Upper lobe of left lung (tissue), 6 donors: ENCODE measurements around the gene ANKRD60. TPM values are rescaled to one million over a fixed set of nuclear protein-coding genes. Genes with fewer than 3 reads are reported as not detected.

Experiments
- ATAC-seq, 2 donors: fragments of 200-7000 bp; cut with Tn5 transposase; one replicate each; pipeline ENCODE4 v1.9.1; 2022; ENCODE audit warnings: mild to moderate bottlenecking in 2 of 2, moderate library complexity in 2 of 2; ENCODE audit not compliant: low FRiP score in 2 of 2
- DNase-seq, 2 donors: peaks; one replicate each; pipeline ENCODE4 v3.0.0-alpha.2; 2019 to 2020
- H3K27ac ChIP-seq, 4 donors: fragments of 200-600 bp; sonication (generic); one replicate each; pipeline ENCODE4 v1.5.1; 2016 to 2019
- H3K27me3 ChIP-seq, 4 donors: fragments of 200-600 bp; sonication (generic); one replicate each; pipeline ENCODE4 v1.5.1; 2017 to 2019
- H3K36me3 ChIP-seq, 4 donors: fragments of 200-600 bp; sonication (generic); one replicate each; pipeline ENCODE4 v1.5.1; 2016 to 2019
- H3K4me1 ChIP-seq, 4 donors: fragments of 200-600 bp; sonication (generic); one replicate each; pipeline ENCODE4 v1.5.1; 2018 to 2019
- H3K4me3 ChIP-seq, 4 donors: fragments of 200-600 bp; sonication (generic); one replicate each; pipeline ENCODE4 v1.5.1; 2017 to 2019; ENCODE audit warnings: mild to moderate bottlenecking in 2 of 4, moderate library complexity in 1 of 4
- H3K9me3 ChIP-seq, 4 donors: fragments of 200-600 bp; sonication (generic); one replicate each; pipeline ENCODE4 v1.5.1; 2018 to 2019
- EP300 ChIP-seq, 4 donors: sonication (generic); formaldehyde crosslinking; IDR thresholded peaks; one replicate each; pipeline ENCODE4 v1.5.1; 2017; ENCODE audit warnings: antibody characterized with exemption in 4 of 4, control low read depth in 2 of 4
- POLR2A ChIP-seq, 4 donors: fragments of 450-650 bp; IDR thresholded peaks; one replicate each; pipeline ENCODE4 v1.5.1; 2016 to 2017; ENCODE audit warnings: antibody characterized with exemption in 4 of 4, mild to moderate bottlenecking in 2 of 4
- POLR2AphosphoS5 ChIP-seq, 2 donors: sonication (generic); formaldehyde crosslinking; IDR thresholded peaks; one replicate each; pipeline ENCODE4 v1.5.1; 2017; ENCODE audit warnings: antibody characterized with exemption in 2 of 2
- WGBS, 2 donors: methylation state at CpG; one replicate each; pipeline ENCODE4 v1.1.5; 2017 to 2018; 5-methylcytosine and 5-hydroxymethylcytosine counted together
- total RNA-seq, 6 donors: library from RNA; depleted of rRNA in 4 of 6; stranded (reverse); fragments of >200 nt in 4 of 6; gene quantifications; one replicate each; pipeline versions ENCODE4 v1.1.0 to v1.2.1, GENCODE V29; 2016 to 2021
- TF ChIP-seq, protein P1 (sequence below), 6 experiments: fragments of 450-650 bp in 4 of 6; fragments of 200-600 bp in 2 of 6; sonication (generic) in 2 of 6; IDR thresholded peaks; one replicate each; pipeline ENCODE4 v1.5.1; 2016 to 2019; ENCODE audit warnings: antibody characterized with exemption in 6 of 6
- donor health status: DM: no; HTN: no; CAD: no; lungs with moderate emphysema.
- donor health status: DM: no; HTN: yes; CAD: no; lungs with severe emphysema.

Gene ANKRD60
- total RNA-seq, 6 donors from 2014 or later: not detected

- Histone ChIP-seq H3K36me3 (no peaks in the 10 kb centered on the region), H3K4me1 (peaks cover 3 to 19% (median 8%) of the 10 kb centered on the region in 4 donors), H3K9me3 (no peaks in the 10 kb centered on the region), H3K27me3 (no peaks in the 10 kb centered on the region), H3K27ac (no peak overlapping the region), H3K4me3 (no peak overlapping the region)
- ATAC-seq (no peak), DNase-seq (no peak)
- TF ChIP-seq, protein P1, sequence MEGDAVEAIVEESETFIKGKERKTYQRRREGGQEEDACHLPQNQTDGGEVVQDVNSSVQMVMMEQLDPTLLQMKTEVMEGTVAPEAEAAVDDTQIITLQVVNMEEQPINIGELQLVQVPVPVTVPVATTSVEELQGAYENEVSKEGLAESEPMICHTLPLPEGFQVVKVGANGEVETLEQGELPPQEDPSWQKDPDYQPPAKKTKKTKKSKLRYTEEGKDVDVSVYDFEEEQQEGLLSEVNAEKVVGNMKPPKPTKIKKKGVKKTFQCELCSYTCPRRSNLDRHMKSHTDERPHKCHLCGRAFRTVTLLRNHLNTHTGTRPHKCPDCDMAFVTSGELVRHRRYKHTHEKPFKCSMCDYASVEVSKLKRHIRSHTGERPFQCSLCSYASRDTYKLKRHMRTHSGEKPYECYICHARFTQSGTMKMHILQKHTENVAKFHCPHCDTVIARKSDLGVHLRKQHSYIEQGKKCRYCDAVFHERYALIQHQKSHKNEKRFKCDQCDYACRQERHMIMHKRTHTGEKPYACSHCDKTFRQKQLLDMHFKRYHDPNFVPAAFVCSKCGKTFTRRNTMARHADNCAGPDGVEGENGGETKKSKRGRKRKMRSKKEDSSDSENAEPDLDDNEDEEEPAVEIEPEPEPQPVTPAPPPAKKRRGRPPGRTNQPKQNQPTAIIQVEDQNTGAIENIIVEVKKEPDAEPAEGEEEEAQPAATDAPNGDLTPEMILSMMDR (IDR thresholded peaks at IDR 0.05): no peak
- no peak for TF ChIP-seq POLR2AphosphoS5 (IDR thresholded peaks at IDR 0.05)
- no peak for TF ChIP-seq POLR2A (IDR thresholded peaks at IDR 0.05)
- TF ChIP-seq EP300 (IDR thresholded peaks at IDR 0.05): no peak
- 74 to 82% methylated on average over 17 of the region's 17 CpGs for WGBS, 2 donors
These were observed 15.8 kb downstream of the ANKRD60 start for GRCh38 chr20:58212636-58213035.

- ATAC-seq (no peak), DNase-seq (no peak)
- H3K4me3 ChIP-seq: no peak overlapping the region
- H3K36me3 ChIP-seq: no peaks in the 10 kb centered on the region
- no peak for TF ChIP-seq POLR2AphosphoS5 (IDR thresholded peaks at IDR 0.05)
- no peak for TF ChIP-seq EP300 (IDR thresholded peaks at IDR 0.05)
- no peak for TF ChIP-seq POLR2A (IDR thresholded peaks at IDR 0.05)
- TF ChIP-seq, protein P1 (IDR thresholded peaks at IDR 0.05): no peak
- no peaks in the 10 kb centered on the region for H3K27me3 ChIP-seq
- 81 to 100% methylated on average over 2 to 7 of the region's 7 CpGs for WGBS, 2 donors
- H3K4me1 ChIP-seq: peaks cover 0 to 9% (median 3%) of the 10 kb centered on the region in 4 donors
- H3K27ac ChIP-seq: no peak overlapping the region
- no peaks in the 10 kb centered on the region for H3K9me3 ChIP-seq
These were observed 18.1 kb downstream of the ANKRD60 start for GRCh38 chr20:58210398-58210747.

- Histone ChIP-seq H3K36me3 (no peaks in the 10 kb centered on the region), H3K27ac (no peak overlapping the region), H3K27me3 (no peaks in the 10 kb centered on the region), H3K4me3 (no peak overlapping the region), H3K9me3 (no peaks in the 10 kb centered on the region), H3K4me1 (peaks cover 0 to 7% (median 3%) of the 10 kb centered on the region in 4 donors)
- DNase-seq (peak; percentile 85 to 98), ATAC-seq (peak; percentile 87 to 94)
- TF ChIP-seq EP300 (IDR thresholded peaks at IDR 0.05): no peak
- TF ChIP-seq, protein P1 (IDR thresholded peaks at IDR 0.05): peak; percentile 99 to 100 (median 100)
- 6 to 10% methylated on average over 44 to 45 of the region's 46 CpGs for WGBS, 2 donors
These were observed 18.6 kb downstream of the ANKRD60 start for GRCh38 chr20:58209652-58210397.

DNA sequence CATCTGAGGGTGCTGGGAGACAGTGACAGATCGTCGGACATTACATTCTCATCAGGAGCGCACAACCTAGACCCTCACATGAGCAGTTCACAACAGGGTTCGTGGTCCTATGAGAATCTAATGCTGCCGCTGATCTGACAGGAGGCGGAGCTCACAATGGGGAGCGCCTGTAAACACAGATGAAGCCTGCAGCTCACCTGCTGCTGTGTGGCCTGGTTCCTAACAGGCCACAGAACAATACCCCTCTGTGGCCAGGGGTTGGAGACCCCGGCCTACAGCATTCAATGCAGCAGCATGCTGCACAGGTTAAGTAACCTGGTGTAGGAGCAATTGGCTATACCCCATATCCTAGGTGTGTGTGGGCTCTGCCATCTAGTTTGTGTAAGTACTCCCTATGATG lies 19.5 kb downstream of the ANKRD60 start:
- no peak for DNase-seq
- H3K9me3 ChIP-seq: no peaks in the 10 kb centered on the region
- H3K27me3 ChIP-seq: no peaks in the 10 kb centered on the region
- ATAC-seq: no peak
- H3K27ac ChIP-seq: no peak overlapping the region
- WGBS, 2 donors: 83 to 91% methylated on average over 7 to 8 of the region's 8 CpGs
- no peak overlapping the region for H3K4me3 ChIP-seq
- no peaks in the 10 kb centered on the region for H3K36me3 ChIP-seq
- H3K4me1 ChIP-seq: peaks cover 0 to 7% (median 3%) of the 10 kb centered on the region in 4 donors
- TF ChIP-seq EP300 (IDR thresholded peaks at IDR 0.05): no peak
- TF ChIP-seq POLR2AphosphoS5 (IDR thresholded peaks at IDR 0.05): no peak
- TF ChIP-seq, protein P1 (IDR thresholded peaks at IDR 0.05): no peak
- TF ChIP-seq POLR2A (IDR thresholded peaks at IDR 0.05): no peak

DNA sequence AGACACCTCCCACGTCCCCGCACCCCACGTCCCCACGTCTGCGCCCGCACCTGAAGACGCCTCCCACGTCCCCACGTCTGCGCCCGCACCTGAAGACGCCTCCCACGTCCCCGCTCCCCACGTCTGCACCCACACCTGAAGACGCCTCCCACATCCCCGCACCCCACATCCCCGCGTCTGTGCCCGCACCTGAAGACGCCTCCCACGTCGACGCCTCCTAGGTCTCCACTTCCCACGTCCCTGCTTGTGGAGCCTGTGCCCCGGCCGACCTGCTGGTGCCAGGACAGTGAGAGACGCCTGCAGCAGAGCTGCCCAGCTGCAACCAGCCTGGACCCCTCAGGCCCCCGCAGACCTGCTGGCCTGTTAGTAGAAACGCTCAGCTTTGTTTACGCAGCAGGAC lies 22.6 kb downstream of the ANKRD60 start:
- Histone ChIP-seq H3K27me3 (no peaks in the 10 kb centered on the region), H3K4me1 (peaks cover 0 to 7% (median 3%) of the 10 kb centered on the region in 4 donors), H3K27ac (no peak overlapping the region), H3K9me3 (no peaks in the 10 kb centered on the region), H3K36me3 (no peaks in the 10 kb centered on the region), H3K4me3 (no peak overlapping the region)
- 89% methylated on average over 30 to 31 of the region's 31 CpGs for WGBS, 2 donors
- ATAC-seq (no peak), DNase-seq (peak in 1 of 2 donors; percentile 71)
- TF ChIP-seq POLR2AphosphoS5 (IDR thresholded peaks at IDR 0.05) (no peak), EP300 (IDR thresholded peaks at IDR 0.05) (no peak), POLR2A (IDR thresholded peaks at IDR 0.05) (no peak)
- TF ChIP-seq, protein P1 (IDR thresholded peaks at IDR 0.05): no peak
